ENCODE data around the gene ULK4.

DNA sequence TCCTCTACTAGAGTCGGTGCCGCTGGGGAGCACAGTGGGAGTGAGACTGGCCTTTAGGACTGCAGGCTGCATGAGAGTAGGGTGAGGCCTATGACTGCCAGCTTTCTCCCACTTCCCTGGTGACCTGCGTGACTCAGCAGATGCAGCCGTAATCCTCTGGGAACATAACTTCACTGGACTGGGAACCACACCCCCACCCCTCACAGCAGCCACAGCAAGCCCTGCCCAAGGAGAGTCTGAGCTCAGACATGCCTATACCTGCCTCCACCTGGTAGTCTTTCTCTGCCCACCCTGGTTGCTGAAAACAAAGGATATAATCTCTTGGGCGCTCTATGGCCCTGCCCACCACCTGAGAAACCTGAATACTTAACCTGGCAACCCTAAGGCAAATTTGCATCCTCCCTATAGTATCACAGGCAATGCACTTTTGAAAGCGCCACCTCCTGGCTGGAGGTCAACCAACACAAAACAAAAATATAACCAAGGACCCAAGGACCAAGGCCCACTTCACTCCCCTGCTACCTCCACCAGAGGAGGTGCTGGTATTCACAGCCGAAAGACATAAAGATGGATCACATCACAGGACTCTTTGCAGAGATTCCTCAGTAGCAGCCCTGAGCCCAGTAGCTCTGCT is 453.7 kb downstream of the ULK4 start:
- TF ChIP-seq, protein P1, sequence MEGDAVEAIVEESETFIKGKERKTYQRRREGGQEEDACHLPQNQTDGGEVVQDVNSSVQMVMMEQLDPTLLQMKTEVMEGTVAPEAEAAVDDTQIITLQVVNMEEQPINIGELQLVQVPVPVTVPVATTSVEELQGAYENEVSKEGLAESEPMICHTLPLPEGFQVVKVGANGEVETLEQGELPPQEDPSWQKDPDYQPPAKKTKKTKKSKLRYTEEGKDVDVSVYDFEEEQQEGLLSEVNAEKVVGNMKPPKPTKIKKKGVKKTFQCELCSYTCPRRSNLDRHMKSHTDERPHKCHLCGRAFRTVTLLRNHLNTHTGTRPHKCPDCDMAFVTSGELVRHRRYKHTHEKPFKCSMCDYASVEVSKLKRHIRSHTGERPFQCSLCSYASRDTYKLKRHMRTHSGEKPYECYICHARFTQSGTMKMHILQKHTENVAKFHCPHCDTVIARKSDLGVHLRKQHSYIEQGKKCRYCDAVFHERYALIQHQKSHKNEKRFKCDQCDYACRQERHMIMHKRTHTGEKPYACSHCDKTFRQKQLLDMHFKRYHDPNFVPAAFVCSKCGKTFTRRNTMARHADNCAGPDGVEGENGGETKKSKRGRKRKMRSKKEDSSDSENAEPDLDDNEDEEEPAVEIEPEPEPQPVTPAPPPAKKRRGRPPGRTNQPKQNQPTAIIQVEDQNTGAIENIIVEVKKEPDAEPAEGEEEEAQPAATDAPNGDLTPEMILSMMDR (IDR thresholded peaks at IDR 0.05; ENCODE audit: insufficient read depth, low read length) = no peak
- TF ChIP-seq POLR2AphosphoS5 (IDR thresholded peaks at IDR 0.05; ENCODE audit: low read depth) (no peak), GABPA (IDR thresholded peaks at IDR 0.05; ENCODE audit: low read depth) (no peak), SPI1 (IDR thresholded peaks at IDR 0.05; ENCODE audit: borderline replicate concordance, low read depth) (no peak)
- TF ChIP-seq, protein P2, sequence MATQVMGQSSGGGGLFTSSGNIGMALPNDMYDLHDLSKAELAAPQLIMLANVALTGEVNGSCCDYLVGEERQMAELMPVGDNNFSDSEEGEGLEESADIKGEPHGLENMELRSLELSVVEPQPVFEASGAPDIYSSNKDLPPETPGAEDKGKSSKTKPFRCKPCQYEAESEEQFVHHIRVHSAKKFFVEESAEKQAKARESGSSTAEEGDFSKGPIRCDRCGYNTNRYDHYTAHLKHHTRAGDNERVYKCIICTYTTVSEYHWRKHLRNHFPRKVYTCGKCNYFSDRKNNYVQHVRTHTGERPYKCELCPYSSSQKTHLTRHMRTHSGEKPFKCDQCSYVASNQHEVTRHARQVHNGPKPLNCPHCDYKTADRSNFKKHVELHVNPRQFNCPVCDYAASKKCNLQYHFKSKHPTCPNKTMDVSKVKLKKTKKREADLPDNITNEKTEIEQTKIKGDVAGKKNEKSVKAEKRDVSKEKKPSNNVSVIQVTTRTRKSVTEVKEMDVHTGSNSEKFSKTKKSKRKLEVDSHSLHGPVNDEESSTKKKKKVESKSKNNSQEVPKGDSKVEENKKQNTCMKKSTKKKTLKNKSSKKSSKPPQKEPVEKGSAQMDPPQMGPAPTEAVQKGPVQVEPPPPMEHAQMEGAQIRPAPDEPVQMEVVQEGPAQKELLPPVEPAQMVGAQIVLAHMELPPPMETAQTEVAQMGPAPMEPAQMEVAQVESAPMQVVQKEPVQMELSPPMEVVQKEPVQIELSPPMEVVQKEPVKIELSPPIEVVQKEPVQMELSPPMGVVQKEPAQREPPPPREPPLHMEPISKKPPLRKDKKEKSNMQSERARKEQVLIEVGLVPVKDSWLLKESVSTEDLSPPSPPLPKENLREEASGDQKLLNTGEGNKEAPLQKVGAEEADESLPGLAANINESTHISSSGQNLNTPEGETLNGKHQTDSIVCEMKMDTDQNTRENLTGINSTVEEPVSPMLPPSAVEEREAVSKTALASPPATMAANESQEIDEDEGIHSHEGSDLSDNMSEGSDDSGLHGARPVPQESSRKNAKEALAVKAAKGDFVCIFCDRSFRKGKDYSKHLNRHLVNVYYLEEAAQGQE (IDR thresholded peaks at IDR 0.05; ENCODE audit: insufficient replicate concordance, low read depth) = no peak
